ENCODE results near the gene RFC4.

RFC4 gene

GRCh38 chr3:186784820-186785494 is 21.3 kb downstream of the RFC4 start:
- TF ChIP-seq, protein P1, sequence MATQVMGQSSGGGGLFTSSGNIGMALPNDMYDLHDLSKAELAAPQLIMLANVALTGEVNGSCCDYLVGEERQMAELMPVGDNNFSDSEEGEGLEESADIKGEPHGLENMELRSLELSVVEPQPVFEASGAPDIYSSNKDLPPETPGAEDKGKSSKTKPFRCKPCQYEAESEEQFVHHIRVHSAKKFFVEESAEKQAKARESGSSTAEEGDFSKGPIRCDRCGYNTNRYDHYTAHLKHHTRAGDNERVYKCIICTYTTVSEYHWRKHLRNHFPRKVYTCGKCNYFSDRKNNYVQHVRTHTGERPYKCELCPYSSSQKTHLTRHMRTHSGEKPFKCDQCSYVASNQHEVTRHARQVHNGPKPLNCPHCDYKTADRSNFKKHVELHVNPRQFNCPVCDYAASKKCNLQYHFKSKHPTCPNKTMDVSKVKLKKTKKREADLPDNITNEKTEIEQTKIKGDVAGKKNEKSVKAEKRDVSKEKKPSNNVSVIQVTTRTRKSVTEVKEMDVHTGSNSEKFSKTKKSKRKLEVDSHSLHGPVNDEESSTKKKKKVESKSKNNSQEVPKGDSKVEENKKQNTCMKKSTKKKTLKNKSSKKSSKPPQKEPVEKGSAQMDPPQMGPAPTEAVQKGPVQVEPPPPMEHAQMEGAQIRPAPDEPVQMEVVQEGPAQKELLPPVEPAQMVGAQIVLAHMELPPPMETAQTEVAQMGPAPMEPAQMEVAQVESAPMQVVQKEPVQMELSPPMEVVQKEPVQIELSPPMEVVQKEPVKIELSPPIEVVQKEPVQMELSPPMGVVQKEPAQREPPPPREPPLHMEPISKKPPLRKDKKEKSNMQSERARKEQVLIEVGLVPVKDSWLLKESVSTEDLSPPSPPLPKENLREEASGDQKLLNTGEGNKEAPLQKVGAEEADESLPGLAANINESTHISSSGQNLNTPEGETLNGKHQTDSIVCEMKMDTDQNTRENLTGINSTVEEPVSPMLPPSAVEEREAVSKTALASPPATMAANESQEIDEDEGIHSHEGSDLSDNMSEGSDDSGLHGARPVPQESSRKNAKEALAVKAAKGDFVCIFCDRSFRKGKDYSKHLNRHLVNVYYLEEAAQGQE (IDR thresholded peaks at IDR 0.05; ENCODE audit: insufficient read depth in 1 of 2, low read depth in 2 of 2, low read length in 2 of 2), result no peak
- TF ChIP-seq POLR2AphosphoS5 (IDR thresholded peaks at IDR 0.05; ENCODE audit: low read depth, low read length) (no peak; the same call in none of the 2 replicates), SIN3A (IDR thresholded peaks at IDR 0.05; ENCODE audit: borderline replicate concordance, insufficient read depth, low read length) (no peak), FOXP2 (optimal IDR thresholded peaks at IDR 0.05; ENCODE audit: borderline replicate concordance, extremely low read depth, extremely low read length, insufficient read depth) (no peak), TAF1 (IDR thresholded peaks at IDR 0.05; ENCODE audit: borderline replicate concordance, insufficient read depth, low read length) (no peak)

DNA sequence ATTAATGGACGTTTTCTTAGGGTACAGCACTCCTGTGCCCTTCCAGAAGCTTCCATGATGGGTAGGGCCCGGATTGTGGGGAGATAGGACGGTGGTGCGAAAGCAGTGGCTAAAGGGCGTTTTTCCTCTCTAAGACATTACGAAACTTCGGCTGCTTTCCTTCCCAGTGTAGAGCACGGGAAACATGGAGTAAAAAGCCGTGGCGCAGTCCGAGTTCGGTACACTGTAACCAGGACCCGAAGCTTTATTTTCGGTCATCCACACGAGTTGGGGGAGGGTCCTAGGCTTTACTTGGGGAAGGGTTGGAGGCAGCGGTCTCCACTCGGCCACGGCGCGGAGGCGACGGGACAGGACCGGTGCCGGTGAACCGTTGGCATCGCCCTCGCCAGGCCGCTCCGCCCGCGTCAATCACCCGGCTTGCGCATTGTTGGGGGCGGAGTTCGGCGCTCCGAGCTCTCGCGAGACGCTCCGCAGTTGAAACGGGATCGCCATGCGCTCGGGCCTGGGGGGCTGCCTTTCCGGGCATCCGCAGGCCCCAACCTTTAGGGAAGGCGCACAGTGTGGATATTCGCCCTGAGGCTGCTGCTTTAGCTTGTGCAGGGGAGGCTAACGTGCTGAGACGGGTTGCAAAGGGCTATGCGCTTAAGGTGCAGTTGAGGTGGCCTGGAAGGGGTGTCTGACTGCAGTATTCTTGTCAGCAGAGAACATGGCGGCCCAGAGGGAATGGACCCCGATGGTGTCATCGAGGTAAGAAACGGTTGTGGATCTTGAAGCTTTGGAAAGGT is 22.4 kb downstream of the RFC4 start:
- no peak; the same call in 1 of the 2 replicates for TF ChIP-seq POLR2AphosphoS5 (IDR thresholded peaks at IDR 0.05; ENCODE audit: low read depth, low read length)
- TF ChIP-seq FOXP2 (optimal IDR thresholded peaks at IDR 0.05; ENCODE audit: borderline replicate concordance, extremely low read depth, extremely low read length, insufficient read depth), result no peak
- TF ChIP-seq SIN3A (IDR thresholded peaks at IDR 0.05; ENCODE audit: borderline replicate concordance, insufficient read depth, low read length), result no peak; the same call in 1 of the 2 replicates
- TF ChIP-seq, protein P1 (IDR thresholded peaks at IDR 0.05; ENCODE audit: insufficient read depth in 1 of 2, low read depth in 2 of 2, low read length in 2 of 2), result no peak
- no peak; the same call in 1 of the 2 replicates for TF ChIP-seq TAF1 (IDR thresholded peaks at IDR 0.05; ENCODE audit: borderline replicate concordance, insufficient read depth, low read length)

- TF ChIP-seq POLR2AphosphoS5 (IDR thresholded peaks at IDR 0.05; ENCODE audit: low read depth, low read length) (peak; percentile 99), FOXP2 (optimal IDR thresholded peaks at IDR 0.05; ENCODE audit: borderline replicate concordance, extremely low read depth, extremely low read length, insufficient read depth) (no peak), SIN3A (IDR thresholded peaks at IDR 0.05; ENCODE audit: borderline replicate concordance, insufficient read depth, low read length) (0 out of 2 replicates have a peak, but pooled peaks have one; percentile 69), TAF1 (IDR thresholded peaks at IDR 0.05; ENCODE audit: borderline replicate concordance, insufficient read depth, low read length) (peak; percentile 99)
- TF ChIP-seq, protein P1 (IDR thresholded peaks at IDR 0.05; ENCODE audit: insufficient read depth in 1 of 2, low read depth in 2 of 2, low read length in 2 of 2), result peak in 1 of 2 experiments; percentile 68; a peak in 1 of 4 replicates
Observed at GRCh38 chr3:186783058-186783730, 23.1 kb downstream of the RFC4 start, which contains the start of gene EIF4A2. Gene EIF4A2, plus strand, starts transcription at chr3:186783577. Its CDS starts 34 bp downstream, at chr3:186783611.

GRCh38 chr3:186782542-186783057 is 23.7 kb downstream of the RFC4 start:
- TF ChIP-seq TAF1 (IDR thresholded peaks at IDR 0.05; ENCODE audit: borderline replicate concordance, insufficient read depth, low read length), result no peak
- TF ChIP-seq POLR2AphosphoS5 (IDR thresholded peaks at IDR 0.05; ENCODE audit: low read depth, low read length), result no peak
- no peak for TF ChIP-seq SIN3A (IDR thresholded peaks at IDR 0.05; ENCODE audit: borderline replicate concordance, insufficient read depth, low read length)
- TF ChIP-seq, protein P1 (IDR thresholded peaks at IDR 0.05; ENCODE audit: insufficient read depth in 1 of 2, low read depth in 2 of 2, low read length in 2 of 2), result no peak
- no peak for TF ChIP-seq FOXP2 (optimal IDR thresholded peaks at IDR 0.05; ENCODE audit: borderline replicate concordance, extremely low read depth, extremely low read length, insufficient read depth)
